CD4-positive, alpha-beta T cell treated with Interleukin-12 subunit alpha and Interleukin-12 subunit beta, for 1 hour (primary cell): ENCODE data around the gene PARD3.

Experiments used
- DNase-seq: peaks from one replicate; pipeline ENCODE4 v3.0.0-alpha.2; 2020

Gene PARD3

DNA sequence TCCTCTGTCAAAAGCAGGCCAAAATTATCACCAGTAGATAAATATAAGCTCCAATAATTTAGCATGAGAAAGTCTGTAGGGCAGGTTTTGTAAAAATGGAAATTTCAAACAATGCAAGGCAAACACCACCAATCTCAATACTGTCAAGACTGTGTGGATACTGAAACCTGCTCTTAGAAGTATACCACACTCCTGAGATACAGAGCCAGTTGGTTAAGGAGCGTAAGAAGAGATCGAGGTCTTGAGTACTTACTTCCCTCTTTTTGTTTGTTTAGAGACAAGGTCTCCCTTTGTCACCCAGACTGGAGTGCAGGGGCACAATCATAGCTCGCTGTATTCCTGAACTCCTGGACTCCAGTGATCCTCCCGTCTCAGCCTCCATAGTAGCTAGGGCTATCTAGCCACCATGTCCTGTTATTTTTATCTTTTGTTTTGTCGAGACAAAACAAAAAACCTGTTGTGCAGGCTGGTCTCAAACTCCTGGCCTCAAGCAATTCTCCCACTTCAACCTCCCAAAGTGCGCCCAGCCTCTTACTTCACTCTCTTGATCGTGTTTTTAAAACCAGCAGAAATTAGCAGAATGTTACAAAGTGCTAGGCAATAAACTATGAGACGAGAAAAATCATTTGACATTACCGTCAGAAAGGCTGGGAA, 205.7 kb downstream of the PARD3 start:
- DNase-seq = no peak

DNA sequence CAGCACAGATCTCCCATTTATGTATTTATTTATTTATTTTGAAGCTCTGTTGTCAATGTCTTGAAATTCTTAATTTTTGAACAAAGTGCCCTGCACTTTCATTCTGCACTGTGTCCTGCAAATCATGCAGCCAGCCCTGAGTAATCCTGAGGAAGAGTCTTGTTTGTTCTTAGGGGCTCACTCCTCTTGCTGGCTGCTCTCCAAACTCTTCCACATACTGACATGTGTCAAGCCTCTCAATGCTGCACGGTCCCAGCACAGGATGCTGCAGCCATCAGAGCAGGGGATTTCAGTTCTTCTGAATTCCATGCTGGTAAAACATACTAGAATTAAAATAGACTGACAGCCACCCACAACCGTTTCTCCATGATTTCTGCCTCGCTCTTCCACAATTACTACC, 207.2 kb downstream of the PARD3 start:
- DNase-seq = no peak

DNA sequence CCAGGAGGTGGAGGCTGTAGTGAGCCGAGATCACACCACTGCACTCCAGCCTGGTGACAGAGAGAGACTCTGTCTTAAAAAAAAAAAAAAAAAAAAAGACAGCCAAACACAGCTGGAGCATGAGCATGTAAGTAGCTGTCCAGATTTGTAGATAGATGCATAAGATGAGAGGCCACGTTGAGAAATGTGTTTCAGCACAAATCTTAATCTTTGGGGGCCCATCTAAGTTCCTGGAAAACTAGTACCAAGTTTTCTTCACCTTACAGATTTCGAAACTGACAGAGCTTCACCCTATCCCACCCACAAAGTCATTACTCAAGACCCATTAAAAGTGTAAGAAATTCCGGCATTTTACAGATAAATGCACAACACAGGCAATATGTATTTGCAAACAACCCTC, 208.2 kb downstream of the PARD3 start:
- DNase-seq = no peak

DNA sequence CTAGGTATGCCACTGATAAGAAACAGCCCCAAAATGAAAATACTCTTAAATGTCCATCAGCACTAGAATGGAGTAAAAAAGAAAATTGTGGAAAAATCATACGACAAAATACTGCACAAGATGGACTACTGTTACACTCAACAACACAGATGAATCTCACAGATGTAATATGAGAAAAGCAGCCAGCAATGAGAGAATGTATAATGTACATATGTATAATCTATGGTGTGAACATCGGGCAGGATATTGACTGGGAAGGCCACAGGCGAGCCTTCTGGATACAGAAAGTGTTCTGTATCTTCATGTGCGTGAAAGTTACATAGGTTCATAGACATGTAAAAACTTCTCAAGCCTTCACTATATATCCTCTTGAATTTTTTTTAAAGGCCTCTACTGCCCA, 212.6 kb downstream of the PARD3 start:
- no peak for DNase-seq

DNA sequence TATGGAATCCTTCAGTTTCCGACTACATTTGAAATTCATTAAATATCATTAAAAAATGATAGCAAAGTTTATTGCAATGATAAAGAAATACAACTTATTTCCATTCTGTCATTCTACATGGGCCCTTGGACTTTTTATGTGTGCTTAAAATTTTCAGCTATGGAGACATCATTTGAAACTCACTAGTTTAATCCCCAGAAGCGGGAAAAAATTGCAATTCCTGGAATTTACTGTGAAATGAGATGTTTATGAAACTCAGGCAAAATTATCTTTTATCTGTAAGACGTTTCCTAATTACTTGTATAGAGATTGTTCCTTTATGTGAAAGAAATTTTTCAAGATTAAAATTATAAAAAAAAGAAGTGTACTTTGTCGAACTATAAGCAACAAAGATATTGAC, 213.4 kb downstream of the PARD3 start:
- no peak for DNase-seq

DNA sequence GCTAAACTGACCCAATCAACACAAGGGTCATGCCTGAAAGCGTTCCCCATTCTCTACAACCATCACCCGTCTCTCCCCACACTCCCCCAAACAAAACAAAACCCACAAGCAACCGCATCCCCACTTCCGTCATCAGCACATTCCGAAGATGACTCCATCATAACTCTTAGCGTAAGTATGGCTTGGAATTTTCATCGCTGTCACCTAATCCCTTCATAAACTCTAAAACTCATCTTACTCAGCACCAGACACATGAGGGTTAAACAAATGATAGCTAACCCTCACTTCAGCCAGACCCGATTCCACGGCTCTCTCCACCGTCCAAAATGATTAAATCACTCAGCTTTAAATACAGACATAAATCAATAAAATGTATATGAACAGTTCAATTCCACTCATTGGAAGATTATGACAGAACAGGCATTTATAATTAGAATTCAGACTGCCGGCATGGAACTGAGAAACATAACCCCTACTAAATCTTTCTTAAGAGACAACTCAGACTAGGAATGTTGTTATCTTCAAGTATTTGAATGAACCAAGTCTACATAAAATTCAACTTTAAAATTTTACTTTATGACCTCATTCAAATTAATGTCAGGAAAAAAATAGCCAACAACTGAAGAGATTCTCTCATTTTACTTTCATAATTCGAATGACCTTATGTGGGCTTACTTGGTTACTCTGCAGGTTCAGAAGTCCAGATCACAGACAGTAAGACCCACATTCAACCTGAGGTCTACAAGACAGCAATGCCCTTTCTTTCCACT, 215.9 kb downstream of the PARD3 start:
- DNase-seq = no peak

DNA sequence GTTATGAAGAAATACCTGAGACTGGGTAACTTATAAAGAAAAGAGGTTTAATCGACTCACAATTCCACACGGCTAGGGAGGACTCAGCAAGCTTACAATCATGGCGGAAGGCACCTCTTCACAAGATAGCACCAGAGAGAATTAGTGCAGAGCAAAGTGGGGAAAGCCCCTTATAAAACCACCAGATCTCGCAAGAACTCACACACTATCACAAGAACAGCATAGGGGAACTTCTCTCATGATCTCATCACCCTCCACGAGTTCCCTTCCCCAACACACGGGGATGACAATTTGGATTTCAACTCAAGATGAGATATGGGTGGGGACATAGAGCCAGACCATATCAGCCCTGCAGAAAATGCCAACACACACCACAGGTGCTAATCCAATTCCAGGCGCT, 218.7 kb downstream of the PARD3 start:
- no peak for DNase-seq

DNA sequence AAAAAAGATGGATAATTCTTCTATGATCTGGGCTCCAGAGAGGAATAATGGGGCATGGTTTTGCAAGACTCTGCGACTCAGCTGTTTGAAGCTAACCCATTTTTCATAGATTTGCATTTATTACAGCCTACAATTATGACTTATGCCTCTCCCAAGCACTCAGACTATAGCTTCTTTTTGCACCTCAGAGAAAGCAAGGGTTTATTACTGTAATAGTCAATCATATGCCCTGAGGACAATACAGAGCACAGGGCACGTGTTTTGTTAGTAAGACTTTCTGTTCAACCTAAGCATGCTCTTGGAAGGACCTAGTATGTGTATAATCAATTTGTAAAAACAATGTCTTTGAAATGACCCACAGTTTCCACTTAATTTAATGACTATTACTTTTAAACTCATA, 221.2 kb downstream of the PARD3 start:
- no peak for DNase-seq

DNA sequence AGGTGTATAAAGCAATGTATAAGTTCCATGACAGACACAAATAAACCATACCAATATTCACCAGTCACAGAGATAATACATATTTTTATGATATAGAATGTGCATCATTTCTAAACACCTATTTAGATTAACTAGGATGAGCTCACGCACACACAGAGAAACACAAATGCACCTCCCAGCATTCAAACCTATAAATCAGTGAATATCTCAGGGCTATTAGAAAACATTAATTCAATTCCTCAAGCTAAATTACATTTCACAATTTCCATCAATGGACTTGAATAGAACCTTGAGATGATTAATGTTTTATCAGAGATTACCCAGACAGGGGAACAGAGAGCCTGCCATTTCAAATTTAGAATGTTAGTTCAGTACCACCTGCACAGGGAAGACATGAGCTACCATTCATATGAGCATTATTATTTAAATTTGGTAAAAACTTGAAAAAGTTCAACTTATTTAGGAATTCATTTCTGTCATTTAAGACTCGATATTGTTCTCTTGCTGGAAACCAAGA, 221.7 kb downstream of the PARD3 start:
- no peak for DNase-seq

DNA sequence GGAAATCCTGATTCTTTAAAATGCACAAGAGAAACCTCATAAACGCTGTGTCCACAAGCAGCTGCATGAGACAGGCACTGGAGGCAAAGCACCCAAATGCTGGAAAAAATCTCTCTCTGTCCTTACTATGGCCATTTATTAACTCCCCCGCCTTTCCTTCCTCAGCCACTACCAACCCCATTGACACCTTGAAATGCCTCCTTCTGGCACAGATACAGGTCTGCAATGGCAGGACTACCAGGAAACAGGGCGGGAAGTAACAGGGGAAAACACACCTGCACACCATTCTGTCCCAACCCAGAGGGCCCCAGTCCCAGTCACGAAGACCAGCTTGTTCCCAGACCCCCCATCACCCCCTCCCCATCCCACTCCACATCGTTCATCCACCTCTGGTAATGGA, 224.3 kb downstream of the PARD3 start:
- no peak for DNase-seq

DNA sequence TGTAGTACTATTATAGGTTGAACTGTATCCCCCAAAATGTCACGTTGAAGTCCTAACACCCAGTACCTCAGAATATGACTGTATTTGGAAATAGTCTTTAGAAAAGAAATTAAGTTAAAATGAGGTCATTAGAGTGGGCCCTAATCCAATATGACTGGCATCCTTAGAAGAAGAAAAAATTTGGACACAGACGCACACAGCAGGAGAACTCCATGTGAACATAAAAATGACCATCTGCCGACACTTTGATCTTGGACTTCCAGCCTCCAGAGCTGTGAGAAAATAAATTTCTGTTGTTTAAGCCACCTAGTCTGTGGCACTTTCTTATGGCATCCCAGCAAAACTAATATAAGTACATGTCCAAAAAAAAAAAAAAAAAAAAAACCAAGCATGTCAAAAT, 225.8 kb downstream of the PARD3 start:
- DNase-seq = no peak

DNA sequence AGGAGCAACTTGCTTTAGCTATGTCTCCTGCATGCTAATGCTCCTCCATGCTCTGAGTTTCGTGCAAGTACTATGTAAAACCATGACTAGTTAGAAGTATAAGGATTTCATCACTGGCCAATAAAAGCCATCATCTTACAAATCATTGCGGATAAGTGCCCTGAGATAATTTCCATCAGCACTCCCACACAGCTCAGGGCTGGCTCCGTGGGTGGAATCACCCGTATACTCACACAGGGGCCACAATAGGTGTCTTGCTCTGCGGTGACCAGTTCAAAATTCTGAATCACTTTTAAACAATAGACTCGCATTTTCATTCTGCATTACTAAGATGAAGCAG, 227.4 kb downstream of the PARD3 start:
- DNase-seq = no peak

DNA sequence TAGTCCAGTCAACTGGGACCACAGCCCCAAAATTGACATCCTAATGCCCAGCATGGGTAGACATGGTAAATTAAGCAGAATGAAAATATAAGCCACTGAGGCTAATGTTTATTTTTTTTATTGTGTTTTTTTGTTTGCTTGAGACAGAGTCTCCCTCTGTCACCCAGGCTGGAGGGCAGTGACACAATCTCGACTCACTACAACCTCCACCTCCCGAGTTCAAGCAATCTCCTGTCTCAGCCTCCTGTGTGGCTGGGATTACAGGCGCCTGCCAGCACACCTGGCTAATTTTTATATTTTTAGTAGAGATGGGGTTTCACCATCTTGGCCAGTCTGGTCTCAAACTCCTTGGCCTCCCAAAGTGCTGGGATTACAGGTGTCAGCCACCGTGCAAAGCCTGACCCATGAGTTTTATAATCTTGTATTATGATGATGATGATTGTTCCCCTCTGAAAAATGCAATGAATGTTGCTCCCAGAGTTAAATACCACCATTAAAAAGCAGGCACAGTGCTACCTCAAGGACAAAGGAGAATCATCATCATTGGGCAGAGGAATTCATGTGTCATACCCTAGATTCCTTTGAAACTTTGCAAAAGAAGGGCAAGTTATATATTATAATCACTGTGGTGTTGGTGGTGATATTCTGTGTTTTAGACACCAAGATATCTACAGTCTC, 228.0 kb downstream of the PARD3 start:
- no peak for DNase-seq

DNA sequence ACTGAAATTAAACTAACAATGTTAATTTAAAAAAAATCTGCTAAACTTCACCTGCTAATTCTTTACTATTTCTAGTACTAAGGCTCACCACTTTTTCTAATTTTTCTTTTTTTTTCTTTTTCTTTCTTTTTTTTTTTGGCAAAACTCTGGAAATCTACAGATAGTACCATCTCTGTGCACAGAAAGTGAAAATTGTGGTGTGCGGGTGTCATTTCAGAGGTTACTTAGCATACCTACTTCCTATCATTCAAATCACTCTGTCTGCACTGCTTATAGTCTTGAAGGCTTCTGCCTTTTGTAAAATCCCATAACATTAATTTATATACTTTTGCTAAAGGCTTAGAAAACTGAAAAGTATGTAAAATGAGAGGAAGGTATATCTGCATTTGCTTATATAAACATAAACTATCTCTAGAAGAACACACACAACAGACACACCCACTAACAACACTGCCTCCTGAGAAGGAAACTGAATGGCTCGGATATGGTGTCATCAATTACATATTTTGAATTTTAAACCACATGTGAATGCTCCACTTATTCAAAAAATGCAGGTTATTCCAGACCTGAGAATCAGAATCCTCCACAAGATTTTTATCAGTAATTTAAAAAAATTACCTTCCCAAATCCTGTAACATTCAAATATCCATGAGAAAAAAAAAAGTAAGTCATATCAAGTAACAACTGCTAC, 229.5 kb downstream of the PARD3 start:
- DNase-seq = no peak

DNA sequence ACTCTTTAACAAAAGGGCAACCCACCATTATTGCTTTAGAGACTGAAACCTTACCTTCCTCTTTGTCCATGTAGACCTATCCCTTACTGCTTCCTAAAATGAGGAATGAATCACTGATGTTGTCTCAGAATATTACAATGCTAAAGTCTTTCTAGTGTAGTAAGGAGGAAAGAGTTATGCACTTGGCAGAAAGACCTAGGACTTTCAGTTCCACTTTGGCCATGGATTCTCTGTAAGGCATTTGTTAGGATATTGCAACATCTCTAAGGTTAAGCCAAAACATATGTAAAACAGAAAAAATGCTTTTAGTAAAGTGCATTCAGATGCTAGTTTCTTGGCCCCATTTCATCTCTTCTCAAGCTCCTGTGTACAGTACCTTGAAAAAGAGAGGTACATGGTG, 230.9 kb downstream of the PARD3 start:
- DNase-seq = no peak

DNA sequence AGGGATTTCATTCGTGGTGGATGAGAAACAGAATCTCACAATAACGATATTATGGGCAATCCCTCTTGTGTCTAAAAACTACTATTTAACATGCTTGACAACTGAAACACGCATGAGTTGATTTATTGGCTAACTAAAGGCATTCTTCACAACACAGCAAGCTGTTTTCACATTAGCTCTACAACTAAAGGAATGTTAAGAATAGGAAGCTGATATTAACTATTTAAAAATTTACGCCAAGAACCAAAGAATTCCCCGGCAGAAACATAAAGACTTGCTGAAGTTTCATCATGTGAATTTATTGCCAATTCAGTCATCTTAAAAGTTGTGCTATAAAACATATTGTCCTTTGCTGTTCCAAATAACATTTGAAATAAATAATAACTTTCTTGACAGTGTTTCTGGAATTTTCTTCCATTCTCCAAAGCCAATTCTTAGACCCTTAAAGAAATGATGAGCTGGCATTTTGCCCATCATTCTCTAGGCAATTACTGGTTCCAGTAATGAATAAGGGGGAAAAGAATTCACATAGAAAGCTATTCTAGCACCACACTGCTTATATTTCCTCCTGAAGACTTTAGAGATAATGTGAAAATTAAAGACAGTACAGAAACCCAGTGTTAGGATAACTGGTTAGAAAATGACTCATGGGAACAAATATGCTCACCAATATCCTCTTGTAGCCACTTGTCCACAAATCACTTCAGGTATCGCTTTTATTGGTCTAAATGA, 233.1 kb downstream of the PARD3 start:
- DNase-seq = no peak

DNA sequence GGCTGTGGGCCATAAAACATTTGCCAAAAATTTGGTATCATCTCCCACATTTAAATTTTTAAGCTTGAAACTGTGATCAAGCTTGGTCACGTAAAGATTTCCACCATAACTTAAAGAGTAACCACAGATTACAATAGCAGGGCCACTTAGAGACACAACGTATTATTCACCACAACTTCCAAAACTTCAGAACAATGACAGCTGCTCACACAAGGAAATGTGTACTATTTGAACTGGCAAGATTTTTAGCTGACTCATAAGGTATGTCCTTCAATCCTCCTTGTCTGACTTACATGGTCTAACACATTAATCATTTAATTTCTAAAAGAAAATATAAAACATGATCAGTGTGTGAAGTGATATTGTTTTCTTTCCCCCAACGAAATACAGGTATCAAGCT, 234.5 kb downstream of the PARD3 start:
- DNase-seq = no peak

DNA sequence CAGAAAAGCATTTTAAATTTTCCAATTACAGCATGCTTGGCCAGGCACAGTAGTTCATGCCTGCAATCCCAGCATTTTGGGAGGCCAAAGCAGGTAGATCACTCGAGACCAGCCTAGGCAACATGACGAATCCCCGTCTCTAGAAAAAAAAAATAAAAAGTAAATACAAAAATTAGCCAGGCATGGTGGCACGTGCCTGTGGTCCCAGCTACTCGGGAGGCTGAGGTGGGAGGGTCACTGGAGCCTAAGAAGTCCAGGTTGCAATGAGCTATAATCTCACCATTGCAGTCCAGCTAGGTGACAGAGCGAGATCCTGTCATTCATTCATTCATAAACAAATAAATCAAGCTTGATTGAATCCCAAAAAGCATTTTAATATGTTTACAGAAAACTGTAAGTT, 234.9 kb downstream of the PARD3 start:
- DNase-seq = no peak

DNA sequence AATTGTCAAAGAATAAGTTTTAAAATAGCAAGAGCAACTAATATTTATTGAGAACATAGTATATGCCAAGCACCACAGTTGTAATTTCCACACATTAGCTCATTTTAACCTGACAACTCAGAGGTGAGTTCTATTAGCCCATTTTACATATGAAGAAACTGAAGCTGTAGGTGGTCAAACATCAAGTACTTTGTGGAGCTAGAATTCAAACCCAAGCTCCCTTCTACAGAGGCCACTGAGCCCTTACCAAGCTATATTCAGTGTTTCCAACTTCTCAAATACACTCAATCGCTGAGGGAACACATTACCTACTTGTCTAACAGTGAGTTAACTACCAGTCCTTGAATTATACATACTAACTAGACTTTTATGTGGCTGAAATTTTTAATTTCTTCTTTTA, 236.6 kb downstream of the PARD3 start:
- no peak for DNase-seq

DNA sequence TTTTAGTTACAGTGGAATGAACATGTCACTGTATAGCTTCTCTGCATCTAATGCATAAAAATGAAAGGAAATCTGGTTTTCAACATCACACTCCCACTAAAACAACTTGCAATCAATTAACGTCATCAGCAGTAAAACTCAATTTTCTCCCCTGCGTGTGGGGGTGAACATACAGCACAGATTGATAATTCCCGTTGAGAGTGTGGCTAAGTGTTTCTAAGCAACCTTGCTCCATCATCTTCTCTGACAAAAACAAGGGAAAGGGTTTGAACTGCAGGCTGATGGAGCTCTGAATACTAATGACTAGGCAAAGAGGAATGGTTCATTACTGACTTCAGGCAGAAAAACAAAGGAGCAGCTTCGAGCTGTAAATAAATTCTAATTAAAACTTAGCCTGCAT, 238.3 kb downstream of the PARD3 start:
- no peak for DNase-seq

DNA sequence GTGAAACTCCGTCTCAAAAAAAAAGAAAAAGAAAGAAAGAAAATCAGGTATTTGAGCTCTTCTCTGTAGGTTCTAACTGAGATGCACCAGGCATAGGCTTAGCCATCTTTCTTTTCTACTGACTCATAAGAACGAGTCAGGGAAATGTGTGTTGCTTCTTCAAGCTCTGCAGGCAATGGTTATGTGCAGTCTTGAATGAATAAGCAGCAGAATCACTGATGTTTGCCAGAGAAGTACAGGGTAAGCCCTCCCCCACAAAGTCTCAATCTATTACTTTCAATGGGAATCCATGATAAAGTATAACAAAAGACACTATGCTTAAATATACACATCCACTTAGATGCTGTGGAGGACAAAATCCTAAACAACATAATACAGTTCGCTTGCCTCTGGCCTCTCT, 239.2 kb downstream of the PARD3 start:
- no peak for DNase-seq

DNA sequence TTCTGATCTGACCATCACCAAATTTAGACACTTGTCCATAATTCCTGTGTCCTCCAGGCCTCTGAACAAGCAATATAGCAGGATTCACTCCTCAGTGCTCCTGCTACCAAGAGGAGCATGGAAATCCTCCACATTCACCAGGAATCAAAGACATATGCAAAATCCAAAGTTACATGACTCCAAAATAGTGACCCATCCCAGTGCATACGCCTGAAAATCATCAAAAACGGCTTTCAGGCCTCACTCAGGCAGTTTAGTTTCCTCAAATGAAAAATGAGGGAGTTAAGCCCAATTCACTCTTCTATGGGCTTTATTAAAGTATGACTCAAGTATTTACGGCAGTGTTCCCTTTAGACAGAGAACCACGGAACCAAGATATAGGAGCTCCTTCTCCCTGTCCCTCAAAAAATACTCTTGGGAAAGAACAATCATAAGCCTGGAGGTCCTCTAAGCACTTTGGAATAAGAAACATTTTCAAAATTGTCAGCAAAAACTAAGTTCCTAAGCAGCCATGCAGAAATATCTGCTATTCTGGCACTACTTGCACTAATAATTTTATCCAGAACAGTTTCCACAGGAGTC, 240.7 kb downstream of the PARD3 start:
- DNase-seq = no peak

DNA sequence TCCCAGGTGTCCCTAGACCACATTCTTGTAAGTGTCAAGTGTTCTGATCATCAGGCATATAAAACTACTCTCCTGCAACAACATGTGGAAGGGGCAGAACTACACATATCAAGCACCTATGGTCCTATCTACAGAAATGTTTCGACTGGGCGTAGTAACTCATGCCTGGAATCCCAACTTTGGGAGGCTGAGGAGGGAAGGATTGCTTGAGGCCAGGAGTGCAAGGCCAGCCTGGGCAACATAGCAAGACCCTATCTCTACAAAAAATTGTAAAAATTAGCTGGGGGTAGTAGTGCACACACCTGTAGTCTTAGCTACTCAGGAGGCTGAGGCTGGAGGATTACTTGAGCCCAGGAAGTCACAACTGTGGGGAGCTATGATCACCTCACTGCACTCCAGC, 244.2 kb downstream of the PARD3 start:
- no peak for DNase-seq
